Fibroblast of skin of right quadriceps (primary cell): Measurements from ENCODE around the gene ICOS.

Experiments used
- DNase-seq: peaks from one replicate; pipeline ENCODE4 v3.0.0-alpha.2; 2013

ICOS gene

GRCh38 chr2:203936535-203936934, at the start of gene ICOS:
Gene ICOS, plus strand, starts transcription at chr2:203936763. Its CDS starts 52 bp downstream, at chr2:203936815.
- DNase-seq = no peak

- DNase-seq = no peak
Observed at GRCh38 chr2:203887677-203888076, 48.9 kb upstream of the ICOS start.

- no peak for DNase-seq
Observed at GRCh38 chr2:203889542-203889941, 47.0 kb upstream of the ICOS start.

GRCh38 chr2:203889944-203890343, 46.6 kb upstream of the ICOS start:
- no peak for DNase-seq

- DNase-seq = no peak
Observed at GRCh38 chr2:203890733-203891132, 45.8 kb upstream of the ICOS start.

- no peak for DNase-seq
Observed at GRCh38 chr2:203891474-203891873, 45.1 kb upstream of the ICOS start.

- no peak for DNase-seq
Observed at GRCh38 chr2:203892207-203892606, 44.4 kb upstream of the ICOS start.

- DNase-seq = no peak
Observed at GRCh38 chr2:203893401-203893800, 43.2 kb upstream of the ICOS start.

GRCh38 chr2:203893840-203894239, 42.7 kb upstream of the ICOS start:
- no peak for DNase-seq

GRCh38 chr2:203894262-203894661, 42.3 kb upstream of the ICOS start:
- no peak for DNase-seq

- no peak for DNase-seq
Observed at GRCh38 chr2:203897544-203897943, 39.0 kb upstream of the ICOS start.

GRCh38 chr2:203898657-203899056, 37.9 kb upstream of the ICOS start:
- DNase-seq = no peak

- no peak for DNase-seq
Observed at GRCh38 chr2:203900253-203900652, 36.3 kb upstream of the ICOS start.

GRCh38 chr2:203904022-203904421, 32.5 kb upstream of the ICOS start:
- DNase-seq = no peak

- DNase-seq = peak; percentile 28
Observed at GRCh38 chr2:203905656-203906055, 30.9 kb upstream of the ICOS start.

- no peak for DNase-seq
Observed at GRCh38 chr2:203908066-203908796, 28.3 kb upstream of the ICOS start.

- no peak for DNase-seq
Observed at GRCh38 chr2:203908797-203909185, 27.8 kb upstream of the ICOS start.

- peak; percentile 69 for DNase-seq
Observed at GRCh38 chr2:203909261-203909967, 27.1 kb upstream of the ICOS start.

- no peak for DNase-seq
Observed at GRCh38 chr2:203909974-203910373, 26.6 kb upstream of the ICOS start.

GRCh38 chr2:203913947-203914346, 22.6 kb upstream of the ICOS start:
- no peak for DNase-seq

GRCh38 chr2:203914546-203915182, 21.9 kb upstream of the ICOS start:
- no peak for DNase-seq

- DNase-seq = no peak
Observed at GRCh38 chr2:203915256-203915655, 21.3 kb upstream of the ICOS start.

- no peak for DNase-seq
Observed at GRCh38 chr2:203916756-203917155, 19.8 kb upstream of the ICOS start.

- no peak for DNase-seq
Observed at GRCh38 chr2:203918264-203918663, 18.3 kb upstream of the ICOS start.
